ENCODE data around the gene NME3.

The NME3 gene

GRCh38 chr16:1786242-1787055, 15.1 kb upstream of the NME3 start:
- Histone ChIP-seq H2AFZ (no peak overlapping the region), H3K27me3 (ENCODE audit: control insufficient read depth, insufficient read depth, low read length) (no peaks in the 10 kb centered on the region), H3K27ac (no peak overlapping the region), H3K4me1 (no peaks in the 10 kb centered on the region), H3K79me2 (peaks cover 29% of the 10 kb centered on the region), H3K4me3 (ENCODE audit: low read depth, low read length) (no peak overlapping the region), H3K36me3 (ENCODE audit: control insufficient read depth, insufficient read depth, low read length) (no peaks in the 10 kb centered on the region), H3K4me2 (ENCODE audit: low read length) (no peak overlapping the region), H3K9ac (no peak overlapping the region), H3K9me3 (ENCODE audit: control insufficient read depth, low read length) (no peaks in the 10 kb centered on the region)
- no peak for TF ChIP-seq CTCF (IDR thresholded peaks at IDR 0.05)

- no peak for TF ChIP-seq CTCF (IDR thresholded peaks at IDR 0.05)
- Histone ChIP-seq H2AFZ (no peak overlapping the region), H3K4me3 (ENCODE audit: low read depth, low read length) (no peak overlapping the region), H3K79me2 (peaks cover 32% of the 10 kb centered on the region), H3K27me3 (ENCODE audit: control insufficient read depth, insufficient read depth, low read length) (no peaks in the 10 kb centered on the region), H3K36me3 (ENCODE audit: control insufficient read depth, insufficient read depth, low read length) (no peaks in the 10 kb centered on the region), H3K27ac (no peak overlapping the region), H3K9ac (no peak overlapping the region), H3K4me1 (peaks cover 4% of the 10 kb centered on the region), H3K4me2 (ENCODE audit: low read length) (no peak overlapping the region), H3K9me3 (ENCODE audit: control insufficient read depth, low read length) (no peaks in the 10 kb centered on the region)
These were observed 14.5 kb upstream of the NME3 start for GRCh38 chr16:1785846-1786170.

- Histone ChIP-seq H3K9ac (no peak overlapping the region), H2AFZ (no peak overlapping the region), H3K4me2 (ENCODE audit: low read length) (no peak overlapping the region), H3K27me3 (ENCODE audit: control insufficient read depth, insufficient read depth, low read length) (no peaks in the 10 kb centered on the region), H3K27ac (no peak overlapping the region), H3K4me1 (peaks cover 4% of the 10 kb centered on the region), H3K36me3 (ENCODE audit: control insufficient read depth, insufficient read depth, low read length) (no peaks in the 10 kb centered on the region), H3K79me2 (peaks cover 32% of the 10 kb centered on the region), H3K4me3 (ENCODE audit: low read depth, low read length) (no peak overlapping the region), H3K9me3 (ENCODE audit: control insufficient read depth, low read length) (no peaks in the 10 kb centered on the region)
- TF ChIP-seq CTCF (IDR thresholded peaks at IDR 0.05), result no peak
These were observed 13.9 kb upstream of the NME3 start for GRCh38 chr16:1784977-1785845.

GRCh38 chr16:1782408-1783264, 11.3 kb upstream of the NME3 start, which contains the start of the genes NUBP2 and SPSB3:
Gene NUBP2, plus strand, starts transcription at chr16:1782960. Its CDS starts 61 bp downstream, at chr16:1783021.
Gene SPSB3, minus strand, starts transcription at chr16:1782571. Its CDS starts 1,088 bp downstream, at chr16:1781483.
- TF ChIP-seq CTCF (IDR thresholded peaks at IDR 0.05), result no peak
- peak within 1 kb of the TSS; percentile 47 for H3K27ac ChIP-seq
- H3K4me3 ChIP-seq (ENCODE audit: low read depth, low read length), result peak within 1 kb of the TSS; percentile 82
- no peaks in the 10 kb centered on the region for H3K36me3 ChIP-seq (ENCODE audit: control insufficient read depth, insufficient read depth, low read length)
- H3K79me2 ChIP-seq, result peaks cover 32% of the 10 kb centered on the region
- peak within 1 kb of the TSS; percentile 81 for H2AFZ ChIP-seq
- H3K9ac ChIP-seq, result peak within 1 kb of the TSS; percentile 41
- H3K9me3 ChIP-seq (ENCODE audit: control insufficient read depth, low read length), result no peaks in the 10 kb centered on the region
- H3K27me3 ChIP-seq (ENCODE audit: control insufficient read depth, insufficient read depth, low read length), result no peaks in the 10 kb centered on the region
- peak within 1 kb of the TSS; percentile 90 for H3K4me2 ChIP-seq (ENCODE audit: low read length)
- H3K4me1 ChIP-seq, result peaks cover 4% of the 10 kb centered on the region
